SK-N-SH (cell line): ENCODE data around the gene BRIX1. TPM values are rescaled to one million over a fixed set of nuclear protein-coding genes. Genes with fewer than 3 reads are reported as not detected.

ENCODE experiments used
- CTCF ChIA-PET: fragments of 300-600, 350-600 bp; formaldehyde crosslinking; extraction: SDS; loops from one replicate; lab custom pipeline; 2021; lab: Yijun Ruan, JAX
- POLR2A ChIA-PET: fragments of 350-600 bp; sonication (Branson Sonifier 250); formaldehyde crosslinking; extraction: SDS; loops from one replicate; lab custom pipeline; 2020; ENCODE audit warnings: antibody characterized with exemption, inconsistent platforms; lab: Yijun Ruan, JAX
- DNase-seq: peaks from one replicate; pipeline ENCODE4 v3.0.0; 2012
- H2AFZ ChIP-seq: fragments of 200-600 bp; sonication (generic); 2 replicates; pipeline ENCODE4 v1.8.1; 2016; ENCODE audit warnings: antibody characterized with exemption, mild to moderate bottlenecking, low read depth
- H3F3A ChIP-seq: fragments of 200-600 bp; sonication (generic); replicated peaks from 2 replicates; pipeline ENCODE3; 2016; ENCODE audit warnings: antibody characterized with exemption, mild to moderate bottlenecking; ENCODE audit not compliant: insufficient read depth
- H3K27ac ChIP-seq, 2 experiments: fragments of 200-500 bp in 1 of 2; fragments of 200-600 bp in 1 of 2; sonication (Bioruptor generic) in 1 of 2; sonication (generic), shearing (Covaris generic) in 1 of 2; 2 replicates each; pipeline versions ENCODE4 v1.5.1 to v1.6.1; 2014 to 2016; ENCODE audit warnings: low read depth in 2 of 2, inconsistent platforms in 1 of 2, low read length in 1 of 2, mild to moderate bottlenecking in 1 of 2, mixed read lengths in 1 of 2
- H3K27me3 ChIP-seq: fragments of 200-600 bp; sonication (generic), shearing (Covaris generic); 2 replicates; pipeline ENCODE4 v1.6.1; 2016; ENCODE audit warnings: mixed run types; ENCODE audit not compliant: insufficient read depth
- H3K36me3 ChIP-seq, 2 experiments: fragments of 200-500 bp in 1 of 2; fragments of 200-600 bp in 1 of 2; sonication (Bioruptor generic) in 1 of 2; sonication (generic) in 1 of 2; replicated peaks in 1 of 2; 2 replicates each; pipeline versions ENCODE3 to v1.5.1; 2014 to 2016; ENCODE audit warnings: low read length in 1 of 2, mild to moderate bottlenecking in 1 of 2; ENCODE audit not compliant: insufficient read depth in 2 of 2, control insufficient read depth in 1 of 2
- H3K4me1 ChIP-seq, 2 experiments: fragments of 200-500 bp in 1 of 2; fragments of 200-600 bp in 1 of 2; sonication (Bioruptor generic) in 1 of 2; sonication (generic), shearing (Covaris generic) in 1 of 2; 2 replicates each; pipeline versions ENCODE4 v1.5.1 to v1.6.1; 2014 to 2016; ENCODE audit warnings: low read depth in 1 of 2, low read length in 1 of 2, mixed run types in 1 of 2; ENCODE audit not compliant: insufficient read depth in 2 of 2, control insufficient read depth in 1 of 2
- H3K4me2 ChIP-seq: fragments of 200-600 bp; sonication (generic), shearing (Covaris generic); 2 replicates; pipeline ENCODE4 v1.6.1; 2017; ENCODE audit warnings: mixed run types
- H3K4me3 ChIP-seq, 2 experiments: fragments of 200-500 bp in 1 of 2; fragments of 200-600 bp in 1 of 2; sonication (Bioruptor generic) in 1 of 2; sonication (generic), shearing (Covaris generic) in 1 of 2; 2 replicates each; pipeline versions ENCODE4 v1.5.1 to v1.8.1; 2014 to 2016; ENCODE audit warnings: low read depth in 2 of 2, inconsistent platforms in 1 of 2, low read length in 1 of 2, mild to moderate bottlenecking in 1 of 2, mixed read lengths in 1 of 2, moderate library complexity in 1 of 2
- H3K79me2 ChIP-seq: fragments of 200-600 bp; sonication (generic); 2 replicates; pipeline ENCODE4 v1.8.1; 2017; ENCODE audit warnings: mild to moderate bottlenecking; ENCODE audit not compliant: insufficient read depth
- H3K9ac ChIP-seq: fragments of 200-600 bp; sonication (generic); 2 replicates; pipeline ENCODE4 v1.6.1; 2017; ENCODE audit warnings: mixed run types
- H3K9me2 ChIP-seq: fragments of 200-600 bp; sonication (generic); 2 replicates; pipeline ENCODE4 v1.6.1; 2017; ENCODE audit warnings: mixed run types
- H3K9me3 ChIP-seq: fragments of 200-600 bp; sonication (generic); 2 replicates; pipeline ENCODE4 v1.6.1; 2017; ENCODE audit warnings: mixed run types, mild to moderate bottlenecking, moderate library complexity
- H4K20me1 ChIP-seq: fragments of 200-600 bp; sonication (generic); 2 replicates; pipeline ENCODE4 v1.6.1; 2017; ENCODE audit warnings: mild to moderate bottlenecking, mixed run types; ENCODE audit not compliant: insufficient read depth
- ELF1 ChIP-seq: IDR thresholded peaks from 2 replicates; pipeline ENCODE4 v1.4.0; 2012
- EP300 ChIP-seq, 2 experiments: IDR thresholded peaks; 2 replicates each; pipeline versions ENCODE4 v1.4.0 to v1.6.1; 2012; ENCODE audit warnings: borderline replicate concordance in 1 of 2, low read depth in 1 of 2, low read length in 1 of 2
- FOSL2 ChIP-seq: IDR thresholded peaks from 2 replicates; pipeline ENCODE4 v1.4.0; 2012; ENCODE audit warnings: low read depth, mild to moderate bottlenecking, moderate library complexity, borderline replicate concordance
- GABPA ChIP-seq: IDR thresholded peaks from 2 replicates; pipeline ENCODE4 v1.4.0; 2012; ENCODE audit warnings: low read depth, mild to moderate bottlenecking
- GATA2 ChIP-seq: sonication (generic); formaldehyde crosslinking; IDR thresholded peaks from 2 replicates; pipeline ENCODE4 v1.5.0; 2020; ENCODE audit warnings: mild to moderate bottlenecking, missing genetic modification reagents
- JUND ChIP-seq: IDR thresholded peaks from 2 replicates; pipeline ENCODE4 v1.4.0; 2012
- MXI1 ChIP-seq: IDR thresholded peaks from 2 replicates; pipeline ENCODE4 v1.6.1; 2012; ENCODE audit warnings: mild to moderate bottlenecking, low read depth, low read length, improper control_type of control experiment
- NFIC ChIP-seq: IDR thresholded peaks from 2 replicates; pipeline ENCODE4 v1.4.0; 2012; ENCODE audit warnings: borderline replicate concordance
- PBX3 ChIP-seq: IDR thresholded peaks from 2 replicates; pipeline ENCODE4; 2012
- RCOR1 ChIP-seq: fragments of 150-350 bp; IDR thresholded peaks from 2 replicates; pipeline ENCODE4 v1.6.1; 2017; ENCODE audit warnings: antibody characterized with exemption, low read length
- RXRA ChIP-seq: IDR thresholded peaks from 2 replicates; pipeline ENCODE4 v1.4.0; 2012; ENCODE audit warnings: low read depth, mild to moderate bottlenecking, borderline replicate concordance
- SIN3A ChIP-seq: IDR thresholded peaks from 2 replicates; pipeline ENCODE4 v1.6.1; 2012; ENCODE audit warnings: low read depth, mild to moderate bottlenecking, low read length, moderate library complexity, borderline replicate concordance
- SMC3 ChIP-seq: IDR thresholded peaks from 2 replicates; pipeline ENCODE4 v1.6.1; 2012; ENCODE audit warnings: low read depth, low read length, improper control_type of control experiment
- TCF12 ChIP-seq: IDR thresholded peaks from 2 replicates; pipeline ENCODE4 v1.4.0; 2012
- YY1 ChIP-seq: IDR thresholded peaks from 2 replicates; pipeline ENCODE4 v1.4.0; 2012; ENCODE audit warnings: low read depth, mild to moderate bottlenecking
- WGBS: methylation state at CpG from one replicate; pipeline ENCODE4 v1.1.6; 2017; ENCODE audit warnings: low lambda C conversion rate; 5-methylcytosine and 5-hydroxymethylcytosine counted together
- polyA plus RNA-seq, 3 experiments: library from polyadenylated mRNA; depleted of rRNA; stranded (reverse); fragments of >200 nt; gene quantifications; 2 replicates each; pipeline ENCODE4 v1.2.3, GENCODE V29; 2012
- TF ChIP-seq, protein P1 (sequence below): fragments of 200-600 bp; sonication (generic); IDR thresholded peaks from 2 replicates; pipeline ENCODE4 v1.6.1; 2017; ENCODE audit warnings: antibody characterized with exemption, mild to moderate bottlenecking, moderate library complexity
- TF ChIP-seq, protein P2 (sequence below): fragments of 150-350 bp; IDR thresholded peaks from 2 replicates; pipeline ENCODE4 v1.6.1; 2016; ENCODE audit warnings: mild to moderate bottlenecking, low read depth, low read length
- TF ChIP-seq, protein P3 (sequence below): fragments of 150-350 bp; IDR thresholded peaks from 2 replicates; pipeline ENCODE4 v1.6.1; 2017; ENCODE audit warnings: antibody characterized with exemption, low read length, low read depth, borderline replicate concordance
- TF ChIP-seq, protein P4 (sequence below): IDR thresholded peaks from 2 replicates; pipeline ENCODE4 v1.4.0; 2012; ENCODE audit warnings: low read depth, borderline replicate concordance
- TF ChIP-seq, protein P5 (sequence below): IDR thresholded peaks from 2 replicates; pipeline ENCODE4 v1.4.0; 2012; ENCODE audit warnings: low read depth, borderline replicate concordance

BRIX1 gene
- polyA plus RNA-seq, 1 of the 3 experiments (the other 2 are of a cell fraction): 18.4 TPM

DNA sequence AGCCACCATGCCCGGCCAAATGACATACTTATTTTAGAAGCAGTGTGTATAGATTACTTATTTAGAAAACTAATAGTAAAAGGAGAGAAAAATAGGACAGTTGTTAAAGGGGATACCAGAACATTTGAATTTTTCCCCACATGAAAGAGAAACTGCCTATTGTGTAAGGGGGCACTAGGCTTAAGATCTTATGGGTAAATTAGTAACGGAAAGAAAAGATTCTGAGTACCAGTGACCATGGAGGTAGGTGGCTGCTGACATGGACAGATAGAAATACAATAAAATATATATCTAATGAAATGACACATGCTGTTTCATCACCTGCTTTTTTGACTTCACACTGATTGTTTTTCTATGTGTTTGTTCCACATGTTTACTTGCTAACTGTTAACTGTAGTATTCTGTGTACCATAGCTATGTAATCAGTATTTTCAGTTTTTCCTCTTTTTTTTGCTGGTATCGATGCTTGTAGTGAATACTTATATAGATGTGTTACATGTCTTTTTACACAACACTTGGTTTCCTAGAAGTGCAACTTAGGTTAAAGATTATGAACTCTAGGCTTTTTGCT is 10.9 kb downstream of the BRIX1 start:
- Histone ChIP-seq H4K20me1 (no peaks in the 10 kb centered on the region), H3K36me3 (peaks cover 48 to 53% of the 10 kb centered on the region in 2 experiments)
- TF ChIP-seq, protein P1, sequence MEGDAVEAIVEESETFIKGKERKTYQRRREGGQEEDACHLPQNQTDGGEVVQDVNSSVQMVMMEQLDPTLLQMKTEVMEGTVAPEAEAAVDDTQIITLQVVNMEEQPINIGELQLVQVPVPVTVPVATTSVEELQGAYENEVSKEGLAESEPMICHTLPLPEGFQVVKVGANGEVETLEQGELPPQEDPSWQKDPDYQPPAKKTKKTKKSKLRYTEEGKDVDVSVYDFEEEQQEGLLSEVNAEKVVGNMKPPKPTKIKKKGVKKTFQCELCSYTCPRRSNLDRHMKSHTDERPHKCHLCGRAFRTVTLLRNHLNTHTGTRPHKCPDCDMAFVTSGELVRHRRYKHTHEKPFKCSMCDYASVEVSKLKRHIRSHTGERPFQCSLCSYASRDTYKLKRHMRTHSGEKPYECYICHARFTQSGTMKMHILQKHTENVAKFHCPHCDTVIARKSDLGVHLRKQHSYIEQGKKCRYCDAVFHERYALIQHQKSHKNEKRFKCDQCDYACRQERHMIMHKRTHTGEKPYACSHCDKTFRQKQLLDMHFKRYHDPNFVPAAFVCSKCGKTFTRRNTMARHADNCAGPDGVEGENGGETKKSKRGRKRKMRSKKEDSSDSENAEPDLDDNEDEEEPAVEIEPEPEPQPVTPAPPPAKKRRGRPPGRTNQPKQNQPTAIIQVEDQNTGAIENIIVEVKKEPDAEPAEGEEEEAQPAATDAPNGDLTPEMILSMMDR: no peak
- TF ChIP-seq GATA2 (CRISPR knock-in tag) (no peak), TCF12 (no peak), YY1 (no peak), FOSL2 (no peak), SIN3A (no peak), NFIC (no peak), GABPA (no peak), JUND (no peak), PBX3 (no peak), RCOR1 (no peak), RXRA (no peak), ELF1 (no peak), MXI1 (no peak), SMC3 (no peak), EP300 (IDR thresholded peaks at IDR 0.05; ENCODE audit: borderline replicate concordance in 1 of 2, low read depth in 1 of 2, low read length in 1 of 2) (no peak)
- TF ChIP-seq, protein P2, sequence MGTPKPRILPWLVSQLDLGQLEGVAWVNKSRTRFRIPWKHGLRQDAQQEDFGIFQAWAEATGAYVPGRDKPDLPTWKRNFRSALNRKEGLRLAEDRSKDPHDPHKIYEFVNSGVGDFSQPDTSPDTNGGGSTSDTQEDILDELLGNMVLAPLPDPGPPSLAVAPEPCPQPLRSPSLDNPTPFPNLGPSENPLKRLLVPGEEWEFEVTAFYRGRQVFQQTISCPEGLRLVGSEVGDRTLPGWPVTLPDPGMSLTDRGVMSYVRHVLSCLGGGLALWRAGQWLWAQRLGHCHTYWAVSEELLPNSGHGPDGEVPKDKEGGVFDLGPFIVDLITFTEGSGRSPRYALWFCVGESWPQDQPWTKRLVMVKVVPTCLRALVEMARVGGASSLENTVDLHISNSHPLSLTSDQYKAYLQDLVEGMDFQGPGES: no peak
- TF ChIP-seq, protein P3, sequence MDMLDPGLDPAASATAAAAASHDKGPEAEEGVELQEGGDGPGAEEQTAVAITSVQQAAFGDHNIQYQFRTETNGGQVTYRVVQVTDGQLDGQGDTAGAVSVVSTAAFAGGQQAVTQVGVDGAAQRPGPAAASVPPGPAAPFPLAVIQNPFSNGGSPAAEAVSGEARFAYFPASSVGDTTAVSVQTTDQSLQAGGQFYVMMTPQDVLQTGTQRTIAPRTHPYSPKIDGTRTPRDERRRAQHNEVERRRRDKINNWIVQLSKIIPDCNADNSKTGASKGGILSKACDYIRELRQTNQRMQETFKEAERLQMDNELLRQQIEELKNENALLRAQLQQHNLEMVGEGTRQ: no peak
- TF ChIP-seq, protein P4, sequence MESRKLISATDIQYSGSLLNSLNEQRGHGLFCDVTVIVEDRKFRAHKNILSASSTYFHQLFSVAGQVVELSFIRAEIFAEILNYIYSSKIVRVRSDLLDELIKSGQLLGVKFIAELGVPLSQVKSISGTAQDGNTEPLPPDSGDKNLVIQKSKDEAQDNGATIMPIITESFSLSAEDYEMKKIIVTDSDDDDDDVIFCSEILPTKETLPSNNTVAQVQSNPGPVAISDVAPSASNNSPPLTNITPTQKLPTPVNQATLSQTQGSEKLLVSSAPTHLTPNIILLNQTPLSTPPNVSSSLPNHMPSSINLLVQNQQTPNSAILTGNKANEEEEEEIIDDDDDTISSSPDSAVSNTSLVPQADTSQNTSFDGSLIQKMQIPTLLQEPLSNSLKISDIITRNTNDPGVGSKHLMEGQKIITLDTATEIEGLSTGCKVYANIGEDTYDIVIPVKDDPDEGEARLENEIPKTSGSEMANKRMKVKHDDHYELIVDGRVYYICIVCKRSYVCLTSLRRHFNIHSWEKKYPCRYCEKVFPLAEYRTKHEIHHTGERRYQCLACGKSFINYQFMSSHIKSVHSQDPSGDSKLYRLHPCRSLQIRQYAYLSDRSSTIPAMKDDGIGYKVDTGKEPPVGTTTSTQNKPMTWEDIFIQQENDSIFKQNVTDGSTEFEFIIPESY: no peak
- TF ChIP-seq, protein P5, sequence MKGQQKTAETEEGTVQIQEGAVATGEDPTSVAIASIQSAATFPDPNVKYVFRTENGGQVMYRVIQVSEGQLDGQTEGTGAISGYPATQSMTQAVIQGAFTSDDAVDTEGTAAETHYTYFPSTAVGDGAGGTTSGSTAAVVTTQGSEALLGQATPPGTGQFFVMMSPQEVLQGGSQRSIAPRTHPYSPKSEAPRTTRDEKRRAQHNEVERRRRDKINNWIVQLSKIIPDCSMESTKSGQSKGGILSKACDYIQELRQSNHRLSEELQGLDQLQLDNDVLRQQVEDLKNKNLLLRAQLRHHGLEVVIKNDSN: no peak
- TF ChIP-seq, all 33 proteins: peak for 0
- H3K27ac ChIP-seq: no peak overlapping the region
- peaks cover 30% of the 10 kb centered on the region for H3K79me2 ChIP-seq
- no peaks in the 10 kb centered on the region for H3K27me3 ChIP-seq
- no peak overlapping the region for H3K4me3 ChIP-seq
- H2AFZ ChIP-seq: no peak overlapping the region
- H3K9me2 ChIP-seq: no peaks in the 10 kb centered on the region
- CTCF ChIA-PET: interaction anchor here (1.9 kb wide), 1 partner anchor 32 kb away, joined by 4 read pairs; no protein-coding TSS in a partner anchor
- no peak overlapping the region for H3K9ac ChIP-seq
- peaks cover 6 to 13% of the 10 kb centered on the region in 2 experiments; a peak in 3 of 4 replicates for H3K4me1 ChIP-seq
- H3K9me3 ChIP-seq: no peaks in the 10 kb centered on the region
- 87% methylated on average over 3 of the region's 3 CpGs for WGBS
- POLR2A ChIA-PET: interaction anchor here (0.7 kb wide), 1 partner anchor 1316 kb away, joined by 3 read pairs; no protein-coding TSS in a partner anchor
- no peak for DNase-seq
- H3F3A ChIP-seq: peaks cover 56% of the 10 kb centered on the region
- H3K4me2 ChIP-seq: no peak overlapping the region
